GM18858 (cell line): ENCODE measurements around the gene ZBTB40.

Source experiments
- ATAC-seq: cut with Tn5 transposase; IDR thresholded peaks from one replicate; pipeline ENCODE4 v1.9.1; 2021; ENCODE audit not compliant: unreplicated experiment

ZBTB40 gene

DNA sequence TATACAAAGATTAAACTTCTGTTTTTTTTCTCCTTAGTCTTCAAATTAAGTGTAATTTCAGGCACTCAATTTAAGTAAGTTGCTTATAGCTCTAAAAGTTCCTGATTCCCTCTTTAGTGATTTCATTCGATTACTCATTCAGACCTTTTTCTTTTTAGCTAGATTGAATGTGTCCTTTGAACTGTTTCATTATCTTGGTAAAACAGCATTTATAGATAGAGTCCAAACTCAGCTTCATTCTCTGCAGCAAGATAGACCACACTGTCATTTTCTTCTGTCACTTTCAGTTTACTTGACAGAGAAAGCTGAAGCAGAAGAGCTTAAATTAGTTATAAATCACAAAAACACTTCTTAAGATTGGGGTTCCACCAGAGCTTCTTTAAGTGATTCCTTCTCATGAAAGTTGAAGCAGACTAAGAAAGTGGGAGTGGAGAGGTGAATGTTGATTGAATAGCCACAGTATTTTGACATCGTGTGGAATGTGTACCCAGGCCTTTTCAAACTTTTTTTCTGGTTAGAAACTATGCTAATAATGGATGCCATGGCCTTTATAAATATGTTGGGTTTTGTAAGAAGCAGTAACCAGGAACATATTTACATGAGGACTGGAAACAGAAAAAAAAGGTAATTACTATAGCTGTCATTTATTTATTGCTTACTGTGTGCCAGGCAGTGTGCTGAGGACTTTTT, 52.2 kb downstream of the ZBTB40 start:
- no peak for ATAC-seq

DNA sequence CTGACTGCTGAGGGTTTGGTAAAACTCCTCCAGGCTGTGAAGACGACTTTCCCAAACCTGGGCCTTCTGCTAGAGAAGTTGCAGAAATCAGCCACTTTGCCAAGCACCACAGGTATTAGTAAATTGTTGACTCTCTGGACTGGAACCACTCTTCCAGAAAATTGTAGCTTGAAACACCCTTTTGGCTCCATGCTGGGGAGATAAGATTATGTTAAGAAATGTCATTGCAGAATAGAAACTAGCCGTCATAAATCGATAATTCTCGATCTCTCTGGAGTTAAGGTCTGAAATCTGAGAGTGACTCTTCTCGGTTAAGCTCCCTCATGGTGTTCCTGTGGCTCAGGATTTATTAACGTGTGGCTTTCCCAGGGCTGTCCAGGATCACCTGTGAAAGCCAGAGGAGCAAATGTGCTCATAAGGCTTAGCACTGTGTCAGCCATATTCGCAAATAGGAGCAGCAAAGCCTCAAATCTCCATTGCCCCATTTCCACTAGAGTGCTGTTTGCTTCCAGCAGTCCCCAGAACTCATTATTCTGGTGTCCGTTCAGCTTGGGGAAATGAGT, 54.6 kb downstream of the ZBTB40 start:
- ATAC-seq = no peak

DNA sequence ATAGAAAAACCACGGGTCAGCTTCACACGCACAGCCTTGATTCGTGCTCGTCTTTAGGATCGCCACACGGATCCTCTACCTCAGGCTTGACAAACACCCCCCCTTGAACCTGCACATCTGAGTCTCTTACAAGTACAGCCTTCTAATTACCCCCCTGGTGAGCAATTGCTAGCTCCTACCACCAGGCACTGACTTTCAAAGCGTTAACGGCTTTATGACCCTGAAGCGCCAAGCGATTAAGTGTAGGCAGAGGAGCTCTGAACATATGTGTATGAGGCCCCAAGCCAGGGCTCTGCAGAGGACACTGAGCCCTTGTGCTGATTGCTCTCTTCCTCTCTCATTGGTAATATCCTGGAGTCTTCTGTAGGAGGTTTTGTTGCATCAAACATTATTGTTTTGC, 55.9 kb downstream of the ZBTB40 start:
- no peak for ATAC-seq

DNA sequence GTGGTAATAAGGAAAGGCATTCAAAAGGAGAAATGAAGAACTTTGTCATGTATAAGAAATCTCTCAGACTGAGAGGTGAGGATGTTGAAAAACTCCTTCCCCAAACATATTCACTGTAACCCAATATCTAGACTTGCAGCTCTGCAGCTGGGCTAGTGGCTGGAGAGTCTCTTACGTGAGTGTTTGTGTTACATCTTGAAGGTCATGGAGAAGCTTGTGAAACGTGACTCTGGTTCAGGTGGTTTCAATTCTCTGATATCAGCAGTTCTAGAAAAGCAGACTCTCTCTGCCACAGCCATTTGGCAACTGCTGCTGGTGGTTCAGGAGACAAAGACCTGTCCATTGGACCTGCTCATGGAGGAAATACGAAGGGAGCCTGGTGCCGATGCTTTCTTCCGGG, 56.7 kb downstream of the ZBTB40 start:
- no peak for ATAC-seq

DNA sequence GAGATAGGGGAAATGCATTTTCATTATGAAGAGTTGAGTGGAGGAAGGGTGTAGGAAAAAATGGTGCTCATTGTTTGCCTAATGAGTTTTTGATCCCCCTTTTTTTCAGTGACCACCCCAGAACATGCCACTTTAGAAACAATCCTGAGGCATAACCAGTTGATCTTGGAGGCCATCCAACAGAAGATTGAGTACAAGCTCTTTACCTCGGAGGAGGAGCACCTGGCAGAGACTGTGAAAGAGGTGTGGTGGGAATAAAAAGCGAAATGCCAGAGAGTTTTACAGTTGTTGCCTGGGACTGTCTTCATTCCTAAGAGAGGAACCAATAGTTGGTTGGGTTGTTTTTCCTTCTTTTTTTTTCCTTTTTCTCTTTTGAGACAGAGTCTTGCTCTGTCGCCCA, 57.3 kb downstream of the ZBTB40 start:
- ATAC-seq = no peak

DNA sequence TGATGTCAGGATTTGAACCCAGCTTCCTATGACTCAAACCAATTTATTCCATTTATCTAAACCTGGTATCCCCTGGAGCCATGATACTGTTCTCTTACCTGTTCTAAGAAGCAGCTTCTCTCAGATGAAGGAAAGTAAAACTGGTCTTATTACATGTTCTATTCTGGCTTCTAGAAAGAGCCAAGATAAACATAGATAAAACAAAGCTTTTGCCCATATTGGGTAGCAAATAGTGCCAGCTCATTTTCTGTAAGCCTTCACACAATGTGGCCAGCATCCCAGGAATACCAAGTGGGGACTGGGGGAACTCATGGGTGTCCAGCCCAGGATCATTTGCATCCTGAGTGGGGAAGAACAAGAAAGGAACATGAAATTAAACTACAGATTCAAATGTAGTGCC, 58.2 kb downstream of the ZBTB40 start:
- no peak for ATAC-seq

DNA sequence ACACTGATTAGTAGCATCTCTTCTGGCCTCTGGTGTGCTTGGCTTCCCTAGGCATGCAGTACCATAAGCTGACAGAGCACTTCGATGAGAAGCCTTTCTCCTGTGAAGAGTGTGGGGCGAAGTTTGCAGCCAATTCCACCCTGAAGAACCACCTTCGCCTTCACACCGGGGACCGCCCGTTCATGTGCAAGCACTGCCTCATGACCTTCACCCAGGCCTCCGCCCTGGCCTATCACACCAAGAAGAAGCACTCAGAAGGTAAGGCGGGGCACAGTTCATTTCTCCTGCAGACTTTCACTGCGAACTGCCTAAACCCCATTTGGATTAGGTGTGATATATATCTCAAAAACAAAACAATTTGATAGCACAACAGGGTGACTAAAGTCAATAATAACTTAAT, 61.2 kb downstream of the ZBTB40 start:
- no peak for ATAC-seq

DNA sequence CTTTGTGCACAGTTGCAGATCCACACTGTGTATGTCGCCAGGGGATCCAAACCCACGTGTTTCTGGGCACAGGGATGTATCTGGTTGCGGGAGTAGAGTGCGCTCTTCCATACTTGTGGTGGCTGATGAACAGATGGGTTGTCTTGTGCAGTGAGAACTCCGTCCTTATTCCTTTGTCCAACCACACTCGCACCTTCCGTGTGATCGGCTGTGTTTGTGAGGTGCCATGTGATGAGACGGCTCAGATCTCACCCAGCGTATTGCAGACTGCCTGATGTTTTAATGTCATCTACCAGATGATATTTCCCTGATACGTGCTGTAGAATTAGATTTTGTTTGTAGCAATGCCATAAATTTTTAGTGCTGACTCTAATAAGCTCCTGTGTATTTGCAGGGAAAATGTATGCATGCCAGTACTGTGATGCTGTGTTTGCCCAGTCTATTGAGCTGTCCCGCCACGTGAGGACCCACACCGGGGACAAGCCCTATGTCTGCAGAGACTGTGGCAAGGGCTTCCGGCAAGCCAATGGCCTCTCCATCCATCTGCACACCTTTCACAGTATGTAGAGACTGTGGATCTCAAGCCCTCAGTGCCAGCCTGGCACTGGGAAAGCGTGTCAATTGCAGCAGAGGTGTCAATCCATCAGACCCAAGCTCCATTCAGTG, 65.4 kb downstream of the ZBTB40 start:
- ATAC-seq = no peak

DNA sequence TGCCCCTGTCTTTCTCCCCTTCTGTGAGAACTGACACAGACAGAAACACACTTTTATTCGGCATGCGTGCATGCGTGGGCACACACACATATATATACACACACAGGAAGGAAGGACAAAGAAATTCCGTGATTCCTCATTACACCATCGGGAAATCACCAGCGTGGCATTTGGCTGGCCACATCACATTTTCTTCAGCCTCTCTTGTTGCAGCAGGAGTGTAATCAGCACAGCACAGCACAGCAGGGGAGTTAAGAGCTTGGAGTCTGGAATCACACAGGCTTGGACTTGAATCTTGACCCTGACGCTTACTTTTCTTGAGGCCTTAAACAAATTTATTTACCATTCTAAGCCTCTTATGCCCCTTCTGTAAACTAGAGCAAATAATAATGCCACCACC, 66.3 kb downstream of the ZBTB40 start:
- no peak for ATAC-seq

DNA sequence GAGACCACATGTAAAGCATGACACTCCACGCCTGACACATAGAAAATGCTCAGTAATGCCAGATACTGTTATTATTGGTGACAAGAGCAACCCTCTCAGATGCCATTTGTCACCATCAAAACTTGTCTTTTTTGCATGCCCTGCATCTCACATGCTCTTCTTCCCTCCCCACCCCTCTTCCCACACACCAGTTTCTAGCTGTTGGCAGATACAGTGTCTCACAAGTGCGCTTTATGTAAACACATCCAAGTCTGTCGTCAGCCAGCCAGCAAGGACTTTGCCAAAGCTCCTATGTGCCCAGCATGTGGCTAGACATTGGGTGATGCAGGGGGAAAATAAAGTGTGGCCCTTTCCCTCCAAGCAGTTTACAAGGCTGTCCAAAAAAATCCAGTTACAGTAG, 66.7 kb downstream of the ZBTB40 start:
- no peak for ATAC-seq

DNA sequence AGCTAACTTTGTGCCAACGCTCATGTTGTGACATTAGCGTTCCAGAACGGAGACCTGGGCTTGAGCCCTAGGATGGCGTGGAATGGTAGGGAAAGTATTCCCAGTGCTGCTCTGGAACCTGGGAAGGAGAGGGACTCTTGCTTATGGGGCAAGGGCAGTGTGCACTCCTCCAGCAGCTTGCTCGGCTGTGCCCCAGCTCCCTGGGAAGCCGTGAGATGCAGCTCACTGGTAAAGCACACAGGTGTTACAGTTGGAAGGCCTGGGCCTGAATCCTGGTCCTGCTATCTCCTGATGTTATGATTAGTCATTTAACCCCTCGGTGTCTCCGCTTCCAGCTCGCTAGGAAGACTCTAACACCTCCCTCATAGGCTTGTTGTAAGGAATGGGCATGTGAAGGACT, 69.2 kb downstream of the ZBTB40 start:
- no peak for ATAC-seq

DNA sequence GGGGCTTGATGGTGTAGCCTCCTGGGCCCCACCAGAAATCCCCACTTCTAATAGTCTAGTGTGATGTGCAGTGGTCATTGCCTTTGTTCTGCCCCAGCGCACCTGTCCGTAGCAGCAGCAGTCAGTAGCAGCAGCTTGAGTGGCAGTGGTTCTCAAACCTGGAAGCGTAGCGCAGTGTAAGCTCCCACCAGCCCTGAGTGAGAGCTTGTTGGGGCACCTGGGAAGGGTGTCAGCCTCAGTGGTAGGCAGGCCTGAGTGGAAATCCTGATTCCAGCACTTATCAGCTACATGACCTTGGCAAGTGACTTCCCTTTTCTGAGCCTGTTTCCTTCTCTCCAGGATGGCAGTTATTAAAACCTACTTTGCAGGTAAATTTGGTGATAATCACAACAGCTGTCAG, 70.0 kb downstream of the ZBTB40 start:
- no peak for ATAC-seq

DNA sequence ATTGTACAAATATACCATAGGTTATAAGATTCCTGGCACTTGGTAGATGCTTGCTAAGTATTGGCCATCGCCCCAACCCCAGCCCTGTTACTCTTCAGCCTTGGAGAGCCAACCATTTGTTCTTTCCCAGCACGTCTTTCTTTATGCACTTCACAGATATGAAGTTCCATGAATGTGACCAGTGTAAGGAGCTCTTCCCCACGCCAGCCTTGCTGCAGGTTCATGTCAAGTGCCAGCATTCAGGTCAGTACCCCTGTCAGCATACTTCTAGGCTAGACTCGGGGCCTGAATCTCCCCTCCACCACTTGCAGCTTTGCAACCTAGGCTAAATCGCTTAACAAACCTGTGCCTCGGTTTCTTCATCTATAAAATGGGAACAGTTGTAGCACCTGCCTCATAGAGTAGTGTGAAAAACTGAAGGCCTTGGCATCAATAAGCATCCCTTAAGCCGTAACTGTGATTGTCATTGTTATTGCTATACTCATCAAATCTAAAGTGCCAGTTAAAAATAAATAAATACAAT, 70.6 kb downstream of the ZBTB40 start:
- ATAC-seq = no peak

DNA sequence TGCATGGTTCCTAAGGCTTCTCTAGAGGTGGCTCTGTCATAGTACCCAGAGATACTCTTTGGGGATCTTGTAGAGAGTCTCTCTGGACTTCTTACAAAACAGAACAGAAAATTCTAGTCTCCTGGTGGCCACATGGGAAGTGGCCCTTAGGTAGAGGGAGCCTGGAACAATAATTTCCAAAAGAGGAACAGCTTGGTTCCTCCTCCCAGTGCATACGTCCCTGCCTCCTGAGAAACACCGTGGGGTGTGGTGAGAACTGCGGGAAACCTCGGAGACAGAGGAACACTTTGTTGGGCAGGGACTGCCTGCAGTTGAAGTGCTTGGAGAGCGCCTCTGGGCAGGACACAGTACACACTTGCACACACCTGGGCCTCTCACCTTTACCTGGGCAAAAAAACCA, 72.8 kb downstream of the ZBTB40 start:
- ATAC-seq = no peak

DNA sequence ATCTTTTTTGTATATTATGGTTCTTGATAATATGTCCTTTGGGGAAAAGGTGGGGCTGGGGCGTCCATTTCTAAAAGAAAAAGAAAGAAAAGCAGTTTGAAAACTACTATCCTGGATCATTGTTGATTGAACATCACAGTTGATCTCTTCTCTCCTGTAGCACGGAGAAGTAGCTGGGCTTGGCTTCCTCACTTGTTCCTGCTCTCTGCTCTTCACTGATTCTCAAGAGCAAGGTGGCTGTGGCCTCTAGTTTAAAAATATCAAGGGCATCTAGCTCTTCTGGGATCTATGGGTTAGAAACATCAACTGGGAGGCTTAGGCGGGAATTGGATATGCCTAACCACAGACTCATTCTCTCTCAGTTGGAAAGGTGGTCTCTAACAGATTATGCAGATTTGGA, 73.6 kb downstream of the ZBTB40 start:
- ATAC-seq = no peak

DNA sequence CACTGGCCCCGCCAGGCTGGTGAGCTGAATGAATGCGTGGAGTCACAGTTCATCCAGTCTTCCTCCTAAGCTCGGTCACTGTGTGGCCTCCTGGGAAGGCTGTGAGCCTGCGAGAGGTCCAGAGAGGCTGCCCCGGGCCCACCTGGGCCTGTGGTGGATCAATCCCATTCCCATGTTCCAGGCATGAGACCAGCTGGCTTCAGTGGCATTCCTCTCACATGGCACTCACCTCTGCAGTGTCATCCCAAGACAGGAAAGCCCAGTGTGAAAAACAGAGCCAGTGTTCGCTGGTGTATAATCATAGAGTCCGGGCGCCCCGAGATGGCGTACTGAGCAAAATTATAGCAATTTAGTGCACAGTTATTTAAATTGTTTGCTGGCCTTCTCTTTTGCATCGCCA, 74.0 kb downstream of the ZBTB40 start:
- no peak for ATAC-seq

DNA sequence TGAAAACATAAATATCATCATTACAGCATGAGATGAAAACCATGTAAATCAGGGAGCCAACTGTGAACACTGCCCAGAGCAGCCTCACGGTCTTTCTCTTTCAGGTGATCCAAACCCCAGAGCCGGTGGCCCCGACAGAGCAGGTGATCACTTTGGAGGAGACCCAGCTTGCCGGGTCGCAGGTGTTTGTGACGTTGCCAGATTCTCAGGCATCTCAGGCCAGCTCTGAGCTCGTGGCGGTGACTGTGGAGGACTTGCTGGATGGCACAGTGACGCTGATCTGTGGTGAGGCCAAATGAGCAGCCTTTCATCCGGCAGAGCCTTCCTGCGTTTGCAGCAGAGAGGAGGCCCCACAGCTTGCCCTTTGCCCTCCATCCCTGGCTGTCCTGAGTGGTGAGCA, 74.4 kb downstream of the ZBTB40 start:
- ATAC-seq = no peak

DNA sequence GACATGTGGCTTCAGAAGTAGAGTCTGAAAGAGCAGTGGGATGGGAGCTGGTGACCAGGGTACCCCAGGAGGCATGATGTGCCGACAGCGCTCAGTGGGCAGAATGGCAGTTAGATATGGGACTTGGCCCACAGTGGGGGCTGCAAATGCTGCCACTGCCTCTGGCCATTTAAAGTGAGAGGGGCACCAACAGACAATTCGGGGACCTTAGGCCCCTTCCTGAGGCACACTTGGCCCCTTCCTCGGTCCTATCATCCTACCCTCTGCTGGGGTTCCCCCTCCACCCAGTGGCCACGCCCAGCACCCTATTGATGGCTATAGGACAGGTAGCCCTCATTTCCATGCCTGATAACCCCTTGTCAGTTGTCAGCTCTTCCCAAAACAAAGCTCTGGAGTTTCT, 75.0 kb downstream of the ZBTB40 start:
- ATAC-seq = no peak

DNA sequence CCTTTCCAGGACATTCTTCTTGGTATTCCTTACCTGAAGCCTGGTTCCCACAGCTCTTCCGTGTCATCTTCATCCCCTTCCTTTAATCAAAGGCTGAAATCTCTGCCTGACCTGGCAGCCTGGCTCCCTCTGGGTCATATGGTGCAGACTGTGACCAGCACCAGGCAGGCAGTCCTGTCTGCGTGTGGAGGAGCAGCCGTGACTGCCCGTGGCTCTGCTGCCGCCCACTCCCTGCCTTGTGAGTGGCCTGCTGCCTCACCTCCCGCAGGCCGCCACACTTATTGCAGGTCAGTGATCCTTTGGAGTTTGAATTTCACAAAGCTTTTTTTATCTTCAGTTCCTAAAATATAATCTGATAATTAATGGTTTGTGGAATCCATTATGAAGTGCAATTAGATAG, 75.5 kb downstream of the ZBTB40 start:
- no peak for ATAC-seq

DNA sequence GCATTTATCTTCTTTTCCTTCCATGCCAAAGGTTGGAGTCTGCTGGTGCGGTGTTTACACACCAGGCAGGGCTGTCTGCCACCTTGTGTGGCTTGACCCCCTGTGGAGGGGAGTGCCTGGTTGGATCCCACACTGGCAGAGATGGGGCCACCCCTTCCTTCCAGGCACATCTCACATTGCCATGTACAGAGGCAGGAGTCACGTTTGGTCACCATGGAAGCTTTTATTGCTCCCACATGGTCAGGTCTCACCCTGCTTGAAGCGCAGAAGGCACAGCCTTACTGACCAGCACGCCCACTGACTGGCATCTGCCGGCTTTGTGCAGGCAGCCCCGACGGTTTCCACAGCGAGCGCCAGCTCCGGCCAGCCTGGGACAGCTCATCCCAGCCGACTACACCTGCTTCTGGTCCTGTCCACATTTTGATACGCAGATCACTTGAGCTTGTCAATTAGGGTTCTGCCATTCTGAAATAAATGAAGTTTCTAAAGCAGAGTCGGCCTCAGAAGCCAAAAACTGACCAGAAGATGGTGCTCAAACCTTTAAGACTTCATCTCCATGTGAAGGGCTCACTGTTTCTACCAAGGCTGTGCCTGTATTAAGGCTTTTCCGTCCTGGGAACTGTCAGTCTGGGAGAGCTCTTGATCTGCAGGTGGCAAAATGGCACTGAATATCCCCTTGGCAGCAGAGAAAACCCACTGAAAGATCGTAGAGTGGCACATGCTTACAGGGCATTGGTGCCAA, 76.1 kb downstream of the ZBTB40 start:
- ATAC-seq = no peak

DNA sequence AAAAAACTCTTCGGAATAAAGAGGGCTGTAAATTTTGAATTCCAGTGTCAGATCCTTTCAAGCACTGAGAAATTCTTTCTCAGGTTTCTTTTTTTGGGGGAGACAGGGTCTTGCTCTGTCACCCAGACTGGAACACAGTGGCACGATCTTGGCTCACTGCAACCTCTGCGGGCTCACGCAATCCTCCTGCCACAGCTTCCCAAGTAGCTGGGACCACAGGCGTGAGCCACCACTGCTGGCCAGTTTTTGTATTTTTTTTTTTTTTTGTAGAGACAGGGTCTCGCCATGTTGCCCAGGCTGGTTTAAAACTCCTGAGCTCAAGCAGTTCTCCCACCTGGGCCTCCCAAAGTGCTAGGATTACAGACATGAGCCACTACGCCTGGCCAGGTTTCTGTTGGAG, 76.8 kb downstream of the ZBTB40 start:
- ATAC-seq = no peak
